KMS-11 (cell line): ENCODE measurements around the gene SLC37A1.

Experiments used
- H2AFZ ChIP-seq: fragments of 200-600 bp; sonication (generic); 2 replicates; pipeline ENCODE4 v1.6.1; 2016; ENCODE audit warnings: antibody characterized with exemption, mixed run types, low read depth
- H3K27ac ChIP-seq: fragments of 200-600 bp; sonication (generic); 2 replicates; pipeline ENCODE4 v1.6.1; 2016; ENCODE audit warnings: mild to moderate bottlenecking, mixed run types
- H3K27me3 ChIP-seq: fragments of 200-600 bp; sonication (generic); 2 replicates; pipeline ENCODE4 v1.6.1; 2017; ENCODE audit warnings: mild to moderate bottlenecking, low read depth, mixed run types, moderate library complexity; ENCODE audit not compliant: insufficient read depth
- H3K36me3 ChIP-seq: fragments of 200-600 bp; sonication (generic); 2 replicates; pipeline ENCODE4 v1.6.1; 2017; ENCODE audit warnings: mild to moderate bottlenecking, mixed run types; ENCODE audit not compliant: insufficient read depth
- H3K4me1 ChIP-seq: fragments of 200-600 bp; sonication (generic); 2 replicates; pipeline ENCODE4 v1.6.1; 2016; ENCODE audit warnings: mild to moderate bottlenecking, low read depth, mixed run types; ENCODE audit not compliant: poor library complexity, severe bottlenecking
- H3K4me2 ChIP-seq: fragments of 200-600 bp; sonication (generic); 2 replicates; pipeline ENCODE4 v1.7.0; 2016; ENCODE audit warnings: mild to moderate bottlenecking, mixed run types
- H3K4me3 ChIP-seq: fragments of 200-600 bp; sonication (generic); IDR thresholded peaks from 2 replicates; pipeline ENCODE4 v1.6.1; 2017; ENCODE audit warnings: low read depth, low read length, mixed read lengths; ENCODE audit not compliant: insufficient read depth
- H3K79me2 ChIP-seq: fragments of 200-600 bp; sonication (generic); 2 replicates; pipeline ENCODE4 v1.6.1; 2016; ENCODE audit warnings: low read depth, mixed run types; ENCODE audit not compliant: insufficient read depth
- H3K9ac ChIP-seq: fragments of 200-600 bp; sonication (generic); 2 replicates; pipeline ENCODE4 v1.6.1; 2016; ENCODE audit warnings: mild to moderate bottlenecking, mixed run types
- H4K20me1 ChIP-seq: fragments of 200-600 bp; sonication (generic); 2 replicates; pipeline ENCODE4 v1.6.1; 2016; ENCODE audit warnings: mild to moderate bottlenecking, mixed run types; ENCODE audit not compliant: insufficient read depth
- CTCF ChIP-seq: fragments of 200-600 bp; sonication (generic); conservative IDR thresholded peaks from 2 replicates; pipeline ENCODE4 v1.6.1; 2017; ENCODE audit warnings: low read depth, mild to moderate bottlenecking, antibody characterized with exemption, low read length, moderate library complexity, mixed read lengths

The SLC37A1 gene

DNA sequence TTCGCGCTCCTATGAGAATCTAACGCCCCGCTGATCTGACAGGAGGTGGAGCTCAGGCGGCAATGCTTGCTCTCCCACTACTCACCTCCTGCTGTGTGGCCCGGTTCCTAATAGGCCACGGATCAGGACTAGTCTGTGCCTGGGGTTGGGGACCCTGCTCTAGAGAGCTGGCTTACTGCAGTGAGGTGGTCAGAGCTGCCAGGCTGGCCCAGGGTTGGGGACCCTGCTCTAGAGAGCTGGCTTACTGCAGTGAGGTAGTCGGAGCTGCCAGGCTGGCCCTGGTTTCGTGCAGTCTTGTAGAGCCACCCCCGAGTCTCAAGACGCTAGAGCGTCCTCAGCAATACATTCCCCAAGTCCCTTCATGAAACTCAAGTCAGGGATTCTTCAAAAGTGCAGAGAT, 27.5 kb downstream of the SLC37A1 start:
- H3K4me2 ChIP-seq, result no peak overlapping the region
- H3K79me2 ChIP-seq, result no peaks in the 10 kb centered on the region
- H3K4me1 ChIP-seq, result no peaks in the 10 kb centered on the region
- no peak overlapping the region for H3K4me3 ChIP-seq
- H3K9ac ChIP-seq, result no peak overlapping the region
- no peak for TF ChIP-seq CTCF
- H3K27ac ChIP-seq, result no peak overlapping the region
- H3K36me3 ChIP-seq, result no peaks in the 10 kb centered on the region
- no peak overlapping the region for H2AFZ ChIP-seq
- no peaks in the 10 kb centered on the region for H3K27me3 ChIP-seq
- no peaks in the 10 kb centered on the region for H4K20me1 ChIP-seq

DNA sequence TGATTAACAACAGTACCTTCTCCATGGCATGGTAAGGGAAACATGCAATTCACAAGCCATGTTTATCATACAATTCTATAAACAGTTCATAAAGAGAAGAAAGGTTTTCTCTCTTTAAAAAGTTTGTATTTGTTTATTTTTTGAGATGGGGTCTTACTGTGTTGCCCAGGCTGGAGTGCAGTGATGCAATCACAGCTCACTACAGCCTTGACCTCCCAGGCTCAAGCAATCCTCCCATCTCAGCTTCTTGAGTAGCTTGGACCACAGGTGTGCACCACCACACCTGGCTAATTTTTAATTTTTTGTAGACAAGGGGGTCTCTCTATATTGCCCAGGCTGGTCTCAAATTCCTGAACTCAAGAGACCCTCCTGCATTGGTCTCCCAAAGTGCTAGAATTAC, 28.0 kb downstream of the SLC37A1 start:
- Histone ChIP-seq H3K27me3 (no peaks in the 10 kb centered on the region), H2AFZ (no peak overlapping the region), H3K36me3 (no peaks in the 10 kb centered on the region), H3K4me3 (no peak overlapping the region), H3K9ac (no peak overlapping the region), H3K27ac (no peak overlapping the region), H4K20me1 (no peaks in the 10 kb centered on the region), H3K4me2 (no peak overlapping the region), H3K79me2 (no peaks in the 10 kb centered on the region), H3K4me1 (no peaks in the 10 kb centered on the region)
- TF ChIP-seq CTCF, result no peak

- no peaks in the 10 kb centered on the region for H3K36me3 ChIP-seq
- H3K27me3 ChIP-seq, result no peaks in the 10 kb centered on the region
- H3K4me1 ChIP-seq, result no peaks in the 10 kb centered on the region
- H4K20me1 ChIP-seq, result no peaks in the 10 kb centered on the region
- H3K9ac ChIP-seq, result no peak overlapping the region
- H3K4me3 ChIP-seq, result no peak overlapping the region
- H2AFZ ChIP-seq, result no peak overlapping the region
- no peak for TF ChIP-seq CTCF
- no peak overlapping the region for H3K4me2 ChIP-seq
- no peaks in the 10 kb centered on the region for H3K79me2 ChIP-seq
- H3K27ac ChIP-seq, result no peak overlapping the region
Measured at GRCh38 chr21:42542196-42542595, 28.5 kb downstream of the SLC37A1 start.

- no peaks in the 10 kb centered on the region for H3K27me3 ChIP-seq
- H3K4me2 ChIP-seq, result no peak overlapping the region
- no peaks in the 10 kb centered on the region for H3K36me3 ChIP-seq
- H3K4me3 ChIP-seq, result no peak overlapping the region
- no peak overlapping the region for H3K27ac ChIP-seq
- H3K4me1 ChIP-seq, result no peaks in the 10 kb centered on the region
- H2AFZ ChIP-seq, result no peak overlapping the region
- no peak overlapping the region for H3K9ac ChIP-seq
- no peaks in the 10 kb centered on the region for H4K20me1 ChIP-seq
- no peaks in the 10 kb centered on the region for H3K79me2 ChIP-seq
- TF ChIP-seq CTCF, result no peak
Measured at GRCh38 chr21:42542596-42542995, 28.9 kb downstream of the SLC37A1 start.
